ENCODE measurements around the gene LEPR.

DNA sequence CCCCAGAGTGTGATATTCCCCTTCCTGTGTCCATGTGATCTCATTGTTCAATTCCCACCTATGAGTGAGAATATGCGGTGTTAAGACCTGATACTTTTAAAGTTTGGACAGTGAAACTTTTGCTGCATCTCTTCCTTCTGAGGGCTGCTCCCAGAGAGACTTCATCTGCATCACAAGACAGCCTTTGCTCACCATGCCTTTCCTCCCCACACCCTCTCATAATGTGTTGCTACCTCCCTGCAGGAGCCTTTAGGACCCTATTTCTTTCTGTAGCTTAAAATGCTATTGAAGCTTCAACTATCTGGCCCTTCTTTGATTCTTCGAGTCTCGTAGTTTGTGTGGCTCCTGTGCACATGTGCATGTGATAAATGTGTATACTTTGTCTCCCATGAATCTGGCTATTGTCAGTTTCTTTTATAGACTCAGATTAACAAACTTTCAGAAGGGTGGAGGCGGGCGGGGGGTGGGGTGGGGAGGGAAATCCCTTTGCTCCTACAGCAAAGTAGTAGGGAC, 23.7 kb downstream of the LEPR start:
- TF ChIP-seq, protein P1, sequence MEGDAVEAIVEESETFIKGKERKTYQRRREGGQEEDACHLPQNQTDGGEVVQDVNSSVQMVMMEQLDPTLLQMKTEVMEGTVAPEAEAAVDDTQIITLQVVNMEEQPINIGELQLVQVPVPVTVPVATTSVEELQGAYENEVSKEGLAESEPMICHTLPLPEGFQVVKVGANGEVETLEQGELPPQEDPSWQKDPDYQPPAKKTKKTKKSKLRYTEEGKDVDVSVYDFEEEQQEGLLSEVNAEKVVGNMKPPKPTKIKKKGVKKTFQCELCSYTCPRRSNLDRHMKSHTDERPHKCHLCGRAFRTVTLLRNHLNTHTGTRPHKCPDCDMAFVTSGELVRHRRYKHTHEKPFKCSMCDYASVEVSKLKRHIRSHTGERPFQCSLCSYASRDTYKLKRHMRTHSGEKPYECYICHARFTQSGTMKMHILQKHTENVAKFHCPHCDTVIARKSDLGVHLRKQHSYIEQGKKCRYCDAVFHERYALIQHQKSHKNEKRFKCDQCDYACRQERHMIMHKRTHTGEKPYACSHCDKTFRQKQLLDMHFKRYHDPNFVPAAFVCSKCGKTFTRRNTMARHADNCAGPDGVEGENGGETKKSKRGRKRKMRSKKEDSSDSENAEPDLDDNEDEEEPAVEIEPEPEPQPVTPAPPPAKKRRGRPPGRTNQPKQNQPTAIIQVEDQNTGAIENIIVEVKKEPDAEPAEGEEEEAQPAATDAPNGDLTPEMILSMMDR (IDR thresholded peaks at IDR 0.05) = no peak
- no peak for TF ChIP-seq POLR2A (IDR thresholded peaks at IDR 0.05)

Measured in lower leg skin (tissue), 3 donors.